Measurements from ENCODE around the gene SYK. TPM values are rescaled to one million over a fixed set of nuclear protein-coding genes. Genes with fewer than 3 reads are reported as not detected.

Gene SYK
- total RNA-seq, 1 donor from 2014 or later, result not detected

DNA sequence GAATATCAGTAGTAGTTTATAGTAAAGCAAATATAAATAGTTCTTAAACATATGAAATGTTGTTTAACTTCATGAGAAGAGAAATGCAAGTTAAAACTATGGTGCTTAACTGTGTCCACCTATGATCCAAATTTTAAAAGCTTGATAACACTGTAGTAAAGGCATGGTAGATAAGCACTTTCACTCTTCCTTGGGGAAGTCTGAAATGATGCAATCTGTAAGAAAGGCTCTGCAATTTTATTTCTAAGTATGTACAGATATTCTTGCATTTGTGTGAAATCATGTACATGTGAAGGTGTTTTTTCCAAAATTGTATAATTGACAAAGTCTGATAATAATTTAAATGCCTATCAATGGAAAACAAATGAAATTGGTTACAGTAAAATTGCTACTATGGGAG is 66.9 kb downstream of the SYK start:
- Histone ChIP-seq H3K36me3 (no peaks in the 10 kb centered on the region), H2AFZ (replicated peaks) (no peak overlapping the region), H3K27me3 (no peaks in the 10 kb centered on the region), H3K27ac (no peak overlapping the region), H3F3A (ENCODE audit: low read depth) (no peaks in the 10 kb centered on the region), H3K9ac (no peak overlapping the region), H4K20me1 (ENCODE audit: low read depth) (no peaks in the 10 kb centered on the region), H3K9me3 (ENCODE audit: low read depth) (no peaks in the 10 kb centered on the region), H3K4me2 (no peak overlapping the region), H3K4me3 (no peak overlapping the region), H3K79me2 (ENCODE audit: low read depth) (no peaks in the 10 kb centered on the region), H3K4me1 (no peaks in the 10 kb centered on the region)
- no peaks in the 10 kb centered on the region for H3K9me3 Mint-ChIP-seq
- no peak for DNase-seq (ENCODE audit: low spot score)
- H3K27me3 Mint-ChIP-seq (ENCODE audit: insufficient read depth, low read depth), result no peaks in the 10 kb centered on the region
- peaks cover 24% of the 10 kb centered on the region for H3K4me1 Mint-ChIP-seq
- H3K4me3 Mint-ChIP-seq, result no peak overlapping the region
- TF ChIP-seq EZH2 (IDR thresholded peaks at IDR 0.05) (no peak), EZH2phosphoT487 (IDR thresholded peaks at IDR 0.05) (no peak)
- TF ChIP-seq, protein P1, sequence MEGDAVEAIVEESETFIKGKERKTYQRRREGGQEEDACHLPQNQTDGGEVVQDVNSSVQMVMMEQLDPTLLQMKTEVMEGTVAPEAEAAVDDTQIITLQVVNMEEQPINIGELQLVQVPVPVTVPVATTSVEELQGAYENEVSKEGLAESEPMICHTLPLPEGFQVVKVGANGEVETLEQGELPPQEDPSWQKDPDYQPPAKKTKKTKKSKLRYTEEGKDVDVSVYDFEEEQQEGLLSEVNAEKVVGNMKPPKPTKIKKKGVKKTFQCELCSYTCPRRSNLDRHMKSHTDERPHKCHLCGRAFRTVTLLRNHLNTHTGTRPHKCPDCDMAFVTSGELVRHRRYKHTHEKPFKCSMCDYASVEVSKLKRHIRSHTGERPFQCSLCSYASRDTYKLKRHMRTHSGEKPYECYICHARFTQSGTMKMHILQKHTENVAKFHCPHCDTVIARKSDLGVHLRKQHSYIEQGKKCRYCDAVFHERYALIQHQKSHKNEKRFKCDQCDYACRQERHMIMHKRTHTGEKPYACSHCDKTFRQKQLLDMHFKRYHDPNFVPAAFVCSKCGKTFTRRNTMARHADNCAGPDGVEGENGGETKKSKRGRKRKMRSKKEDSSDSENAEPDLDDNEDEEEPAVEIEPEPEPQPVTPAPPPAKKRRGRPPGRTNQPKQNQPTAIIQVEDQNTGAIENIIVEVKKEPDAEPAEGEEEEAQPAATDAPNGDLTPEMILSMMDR (IDR thresholded peaks at IDR 0.05), result no peak
- H3K36me3 Mint-ChIP-seq, result no peaks in the 10 kb centered on the region
- H3K27ac Mint-ChIP-seq, result no peak overlapping the region

DNA sequence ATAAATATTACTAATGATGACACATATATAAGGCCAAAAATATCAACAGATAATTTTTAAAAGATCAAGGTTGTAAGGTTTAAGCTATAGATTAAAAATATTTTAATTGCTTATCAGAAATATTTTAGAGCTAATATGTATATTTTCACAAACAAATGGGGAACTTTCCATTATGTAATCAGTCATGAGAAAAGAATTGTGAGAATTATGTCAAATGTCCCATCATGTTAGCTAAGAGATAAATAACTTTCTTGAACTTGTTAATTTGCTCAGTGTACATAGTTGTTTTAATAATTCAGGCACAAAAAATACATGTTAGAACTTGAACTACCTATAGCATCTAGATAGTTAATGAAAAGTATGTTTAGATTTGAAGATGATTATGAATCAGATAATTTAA is 67.7 kb downstream of the SYK start:
- Histone ChIP-seq H2AFZ (replicated peaks) (no peak overlapping the region), H3K9ac (no peak overlapping the region), H3K4me3 (no peak overlapping the region), H3K4me2 (no peak overlapping the region), H3F3A (ENCODE audit: low read depth) (no peaks in the 10 kb centered on the region), H3K4me1 (no peaks in the 10 kb centered on the region), H4K20me1 (ENCODE audit: low read depth) (no peaks in the 10 kb centered on the region), H3K9me3 (ENCODE audit: low read depth) (no peaks in the 10 kb centered on the region), H3K79me2 (ENCODE audit: low read depth) (no peaks in the 10 kb centered on the region), H3K36me3 (no peaks in the 10 kb centered on the region), H3K27ac (no peak overlapping the region), H3K27me3 (no peaks in the 10 kb centered on the region)
- no peaks in the 10 kb centered on the region for H3K36me3 Mint-ChIP-seq
- no peak overlapping the region for H3K4me3 Mint-ChIP-seq
- TF ChIP-seq EZH2phosphoT487 (IDR thresholded peaks at IDR 0.05), result no peak
- TF ChIP-seq EZH2 (IDR thresholded peaks at IDR 0.05), result no peak
- TF ChIP-seq, protein P1 (IDR thresholded peaks at IDR 0.05), result no peak
- H3K27me3 Mint-ChIP-seq (ENCODE audit: insufficient read depth, low read depth), result no peaks in the 10 kb centered on the region
- peaks cover 24% of the 10 kb centered on the region for H3K4me1 Mint-ChIP-seq
- no peaks in the 10 kb centered on the region for H3K9me3 Mint-ChIP-seq
- no peak for DNase-seq (ENCODE audit: low spot score)
- H3K27ac Mint-ChIP-seq, result no peak overlapping the region

DNA sequence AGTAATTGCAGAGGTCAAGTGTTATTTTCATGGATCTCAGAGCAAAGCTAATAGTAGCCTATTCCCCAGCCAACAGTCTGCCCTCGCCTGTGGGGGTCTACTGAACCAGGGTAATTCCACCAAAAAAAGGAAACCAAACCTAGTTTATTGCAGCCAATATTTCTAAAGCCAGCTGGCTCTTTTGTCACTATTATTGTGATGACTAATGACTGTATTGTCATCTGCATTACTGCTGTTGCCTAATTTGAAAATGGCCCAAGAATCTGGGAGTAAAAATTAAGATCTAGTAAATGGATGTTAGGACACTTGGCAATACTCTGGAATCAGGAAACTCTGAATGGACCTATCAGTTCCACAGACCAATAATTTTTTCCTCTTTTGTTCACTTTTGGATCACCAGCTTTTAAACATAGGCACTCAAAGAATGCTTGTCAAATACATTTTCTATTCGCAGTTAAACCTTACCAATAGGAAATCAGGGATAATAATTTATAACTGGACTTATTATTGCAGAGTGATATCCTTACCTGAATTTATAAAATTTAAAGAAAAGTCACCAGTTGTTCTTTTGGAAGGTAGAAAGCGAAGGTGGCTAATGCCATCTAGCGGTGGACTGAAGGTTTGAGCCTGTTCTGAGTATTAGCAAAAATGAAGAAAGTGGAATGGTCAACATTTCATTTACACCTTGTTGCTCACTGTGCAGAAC is 69.2 kb downstream of the SYK start:
- Histone ChIP-seq H3K27me3 (no peaks in the 10 kb centered on the region), H3K9ac (no peak overlapping the region), H3F3A (ENCODE audit: low read depth) (no peaks in the 10 kb centered on the region), H2AFZ (replicated peaks) (no peak overlapping the region), H3K27ac (no peak overlapping the region), H3K4me1 (no peaks in the 10 kb centered on the region), H3K79me2 (ENCODE audit: low read depth) (no peaks in the 10 kb centered on the region), H3K36me3 (no peaks in the 10 kb centered on the region), H3K9me3 (ENCODE audit: low read depth) (no peaks in the 10 kb centered on the region), H3K4me3 (no peak overlapping the region), H3K4me2 (no peak overlapping the region), H4K20me1 (ENCODE audit: low read depth) (no peaks in the 10 kb centered on the region)
- Mint-ChIP-seq H3K27ac (no peak overlapping the region), H3K9me3 (no peaks in the 10 kb centered on the region), H3K4me3 (no peak overlapping the region), H3K36me3 (no peaks in the 10 kb centered on the region), H3K4me1 (peaks cover 24% of the 10 kb centered on the region), H3K27me3 (ENCODE audit: insufficient read depth, low read depth) (no peaks in the 10 kb centered on the region)
- TF ChIP-seq, protein P1 (IDR thresholded peaks at IDR 0.05), result peak; percentile 96
- no peak for TF ChIP-seq EZH2phosphoT487 (IDR thresholded peaks at IDR 0.05)
- DNase-seq (ENCODE audit: low spot score), result peak; percentile 55
